ENCODE measurements around the gene ZNF497.

GRCh38 chr19:58318297-58318696, 44.3 kb downstream of the ZNF497 start:
- no peak for TF ChIP-seq EZH2phosphoT487 (IDR thresholded peaks at IDR 0.05; ENCODE audit: low read depth, severe bottlenecking, unreplicated experiment)
- no peak for TF ChIP-seq CTCF (IDR thresholded peaks at IDR 0.05; ENCODE audit: poor library complexity)
- TF ChIP-seq EZH2 (IDR thresholded peaks at IDR 0.05; ENCODE audit: borderline replicate concordance) = no peak

All from hepatocyte (in vitro differentiated cells).